IgD-negative memory B cell (primary cell): ENCODE data around the gene RRM2. TPM values are rescaled to one million over a fixed set of nuclear protein-coding genes. Genes with fewer than 3 reads are reported as not detected.
"Not testable (repeated sequence)": the region's sequence is repeated elsewhere in the genome, so short reads cannot be mapped to it uniquely, and the experiment has no call there.

Experiments used
- H3K27ac Mint-ChIP-seq, 3 donors: one replicate each; pipeline ENCODE4 v1.8.0; 2020 to 2022; ENCODE audit warnings: mild to moderate bottlenecking in 3 of 3, mixed read lengths in 3 of 3, moderate library complexity in 1 of 3
- H3K27me3 Mint-ChIP-seq: one replicate; pipeline ENCODE4 v1.8.0; 2021; ENCODE audit warnings: mixed read lengths
- H3K36me3 Mint-ChIP-seq: one replicate; pipeline ENCODE4 v1.8.0; 2020; ENCODE audit warnings: mild to moderate bottlenecking, mixed read lengths
- H3K4me1 Mint-ChIP-seq, 3 donors: one replicate each; pipeline ENCODE4 v1.8.0; 2020 to 2022; ENCODE audit warnings: mixed read lengths in 3 of 3, mild to moderate bottlenecking in 1 of 3
- H3K4me3 Mint-ChIP-seq, 4 donors: one replicate each; pipeline ENCODE4 v1.8.0; 2020 to 2022; ENCODE audit warnings: mild to moderate bottlenecking in 4 of 4, mixed read lengths in 4 of 4, moderate library complexity in 3 of 4
- H3K9me3 Mint-ChIP-seq, 3 donors: one replicate each; pipeline ENCODE4 v1.8.0; 2020 to 2021; ENCODE audit warnings: mixed read lengths in 3 of 3, mild to moderate bottlenecking in 1 of 3
- polyA plus RNA-seq: library from polyadenylated mRNA; unstranded; fragments of 300-500 nt; fragmentation: Illumina TruSeq; gene quantifications from one replicate; pipeline ENCODE4 v1.2.3, GENCODE V29; 2021

RRM2 gene
- polyA plus RNA-seq, 1 donor from 2014 or later: 1.0 TPM

DNA sequence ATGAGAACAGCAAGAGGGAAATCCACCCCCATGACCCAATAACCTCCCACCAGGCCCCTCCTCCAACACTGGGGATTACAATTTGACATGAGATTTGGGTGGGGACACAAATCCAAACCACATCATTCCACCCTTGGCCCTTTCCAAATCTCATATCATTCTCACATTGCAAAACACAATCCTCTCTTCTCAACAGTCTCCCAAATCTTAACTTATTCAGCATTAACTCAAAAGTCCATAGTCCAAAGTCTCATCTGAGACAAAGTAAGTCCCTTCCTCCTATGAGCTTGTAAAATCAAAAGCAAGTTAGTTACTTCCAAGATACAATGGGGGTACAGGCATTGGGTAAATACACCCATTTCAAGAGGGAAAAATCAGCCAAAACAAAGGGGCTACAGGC, 17.6 kb upstream of the RRM2 start:
- not testable (repeated sequence) for H3K36me3 Mint-ChIP-seq, H3K27me3 Mint-ChIP-seq, H3K4me1 Mint-ChIP-seq, H3K9me3 Mint-ChIP-seq, H3K4me3 Mint-ChIP-seq, H3K27ac Mint-ChIP-seq

DNA sequence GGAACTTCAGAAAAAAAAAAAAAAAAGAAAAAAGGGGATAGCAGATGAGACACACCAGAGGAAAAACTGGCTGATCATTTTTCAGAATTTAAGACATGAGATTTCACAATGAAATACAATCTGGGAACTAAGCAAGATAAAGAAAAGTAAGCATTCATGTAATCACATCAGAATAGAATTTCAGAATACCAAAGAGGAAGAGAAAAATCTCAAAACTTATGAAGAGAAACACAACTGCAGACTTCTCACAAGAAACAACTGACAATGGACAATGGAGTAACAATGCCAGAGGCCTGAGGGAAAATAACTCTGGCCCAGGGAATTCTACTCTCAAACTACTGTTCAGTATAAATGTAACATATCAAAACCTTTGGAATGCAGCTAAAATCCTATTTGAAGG, 13.2 kb upstream of the RRM2 start:
- H3K36me3 Mint-ChIP-seq: no peaks in the 10 kb centered on the region
- peaks cover 3 to 8% (median 6%) of the 10 kb centered on the region in 3 donors for H3K9me3 Mint-ChIP-seq
- no peaks in the 10 kb centered on the region for H3K4me1 Mint-ChIP-seq
- H3K4me3 Mint-ChIP-seq: no peak overlapping the region
- H3K27me3 Mint-ChIP-seq: peaks cover 5% of the 10 kb centered on the region
- no peak overlapping the region for H3K27ac Mint-ChIP-seq

DNA sequence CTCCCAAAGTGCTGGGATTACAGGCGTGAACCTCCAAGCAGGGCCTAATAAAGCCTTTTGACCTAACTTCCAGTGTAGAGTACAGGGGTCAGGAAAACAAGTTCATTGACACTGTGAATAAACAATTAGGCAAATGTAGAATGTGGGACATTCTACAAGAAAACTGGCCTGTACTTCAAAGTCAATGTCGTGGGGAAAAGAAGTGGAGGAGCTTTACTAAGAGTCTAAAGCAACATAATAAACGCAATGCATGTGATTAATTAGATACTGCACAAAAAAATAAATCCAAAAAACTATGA, 3.6 kb upstream of the RRM2 start:
- Mint-ChIP-seq H3K27ac (peak overlapping the region in 1 of 3 donors; percentile 4), H3K27me3 (peaks cover 8% of the 10 kb centered on the region), H3K4me3 (peak overlapping the region in 1 of 4 donors; percentile 94), H3K4me1 (peaks cover 19 to 24% (median 19%) of the 10 kb centered on the region in 3 donors), H3K9me3 (no peaks in the 10 kb centered on the region), H3K36me3 (peaks cover 1% of the 10 kb centered on the region)

DNA sequence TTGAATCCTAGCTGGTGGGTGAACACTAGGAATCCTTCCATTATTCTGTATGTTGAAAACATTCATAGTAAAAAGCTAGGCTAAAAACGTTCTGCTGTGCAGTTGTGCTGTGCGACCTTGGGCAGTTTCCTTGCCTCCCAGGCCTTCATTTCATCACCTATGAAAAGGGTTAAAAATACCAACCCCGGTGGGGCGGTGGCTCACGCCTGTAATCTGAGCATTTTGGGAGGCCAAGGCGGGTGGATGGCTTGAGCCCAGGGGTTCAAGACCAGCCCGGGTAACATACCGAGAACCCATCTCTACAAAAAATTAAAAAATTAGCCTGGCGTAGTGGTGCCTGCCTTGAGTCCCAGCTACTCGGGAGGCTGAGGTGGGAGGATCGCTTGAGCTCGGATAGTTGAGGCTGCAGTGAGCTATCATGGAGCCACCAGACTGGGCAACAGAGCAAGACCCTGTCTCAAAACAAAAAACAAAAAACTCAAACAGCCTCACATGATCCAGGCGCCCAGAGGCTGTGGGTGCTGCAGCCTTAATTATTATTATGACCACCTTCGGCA, 2.9 kb upstream of the RRM2 start:
- peak overlapping the region; percentile 93 to 100 (median 96) for H3K4me3 Mint-ChIP-seq
- peak overlapping the region in 1 of 3 donors; percentile 98 for H3K27ac Mint-ChIP-seq
- H3K36me3 Mint-ChIP-seq: peaks cover 1% of the 10 kb centered on the region
- peaks cover 19 to 28% (median 21%) of the 10 kb centered on the region in 3 donors for H3K4me1 Mint-ChIP-seq
- peaks cover 8% of the 10 kb centered on the region for H3K27me3 Mint-ChIP-seq
- no peaks in the 10 kb centered on the region for H3K9me3 Mint-ChIP-seq

DNA sequence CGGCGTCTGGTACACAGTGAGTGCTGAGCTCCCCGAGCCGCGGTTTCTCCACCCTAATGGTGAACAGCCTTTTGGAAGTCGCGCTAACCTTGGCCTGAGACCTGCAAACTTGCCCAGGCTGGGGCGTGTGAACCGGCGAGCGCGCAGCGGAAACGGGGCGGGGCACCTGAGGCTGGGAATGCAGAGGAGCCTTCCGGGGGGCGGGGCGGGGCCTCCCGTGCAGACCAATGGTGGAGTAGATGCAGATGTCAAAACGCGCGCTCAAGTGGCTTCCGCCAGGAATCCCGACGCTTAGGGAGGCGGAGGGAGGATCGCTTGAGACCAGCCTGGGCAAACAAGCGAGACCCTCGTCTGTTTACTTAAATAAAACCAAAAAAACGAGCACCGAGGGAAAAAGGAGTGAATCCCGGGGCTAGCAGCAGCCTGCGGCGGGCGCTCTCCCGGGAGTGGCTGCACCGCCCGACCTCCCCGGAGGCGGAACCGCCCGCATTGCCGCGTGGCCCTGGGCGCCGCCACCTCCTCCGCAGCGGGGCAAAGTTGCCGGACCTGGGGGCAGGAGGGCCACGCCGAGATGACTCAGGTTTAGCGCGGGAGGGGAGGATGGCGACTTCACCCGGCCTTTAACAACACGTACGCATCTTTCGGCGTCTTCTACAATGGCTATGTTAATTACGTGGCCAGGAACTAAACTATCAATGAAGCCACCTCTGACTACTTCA, 2.2 kb upstream of the RRM2 start:
- H3K4me1 Mint-ChIP-seq: peaks cover 19 to 29% (median 21%) of the 10 kb centered on the region in 3 donors
- H3K27ac Mint-ChIP-seq: peak overlapping the region; percentile 85 to 98 (median 94)
- H3K4me3 Mint-ChIP-seq: peak overlapping the region; percentile 93 to 100 (median 96)
- peaks cover 1% of the 10 kb centered on the region for H3K36me3 Mint-ChIP-seq
- peaks cover 8% of the 10 kb centered on the region for H3K27me3 Mint-ChIP-seq
- no peaks in the 10 kb centered on the region for H3K9me3 Mint-ChIP-seq

DNA sequence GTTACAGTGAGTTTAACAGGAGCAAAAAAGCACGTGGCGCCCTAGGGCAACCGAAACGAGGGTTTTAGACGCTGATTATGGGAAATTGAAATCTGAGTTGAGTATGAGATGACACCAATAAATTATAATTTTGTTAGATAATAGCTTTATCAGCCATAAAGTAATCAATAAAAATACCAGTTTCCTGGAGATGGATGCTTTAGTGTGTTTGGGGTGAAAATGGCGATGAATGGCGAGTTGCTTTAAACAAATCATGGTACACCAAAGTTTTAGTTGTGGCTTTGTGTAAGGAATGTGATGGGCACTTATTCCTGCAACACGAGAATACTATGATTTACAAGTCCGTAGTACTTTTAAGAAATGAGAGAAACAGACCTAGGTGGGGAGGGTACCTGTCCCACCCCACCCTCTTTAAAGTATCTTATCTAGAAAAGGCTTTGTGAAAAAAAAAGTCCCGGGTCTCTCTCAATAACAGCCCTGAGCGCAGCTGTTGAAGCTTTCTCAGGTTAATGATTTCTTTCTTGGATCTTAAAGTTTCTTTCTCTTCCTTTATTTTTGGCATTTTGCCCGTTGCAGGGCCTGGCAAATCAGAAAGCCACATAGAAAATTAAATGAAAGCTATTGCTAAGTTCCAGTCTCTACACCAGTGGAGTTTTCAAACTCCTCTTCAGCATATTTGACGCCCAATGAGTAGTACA, 1.5 kb upstream of the RRM2 start:
- Mint-ChIP-seq H3K9me3 (no peaks in the 10 kb centered on the region), H3K27me3 (peaks cover 8% of the 10 kb centered on the region), H3K36me3 (peaks cover 1% of the 10 kb centered on the region), H3K27ac (peak overlapping the region; percentile 85 to 98 (median 88)), H3K4me3 (peak overlapping the region; percentile 93 to 100 (median 96)), H3K4me1 (peaks cover 21 to 29% (median 21%) of the 10 kb centered on the region in 3 donors)

DNA sequence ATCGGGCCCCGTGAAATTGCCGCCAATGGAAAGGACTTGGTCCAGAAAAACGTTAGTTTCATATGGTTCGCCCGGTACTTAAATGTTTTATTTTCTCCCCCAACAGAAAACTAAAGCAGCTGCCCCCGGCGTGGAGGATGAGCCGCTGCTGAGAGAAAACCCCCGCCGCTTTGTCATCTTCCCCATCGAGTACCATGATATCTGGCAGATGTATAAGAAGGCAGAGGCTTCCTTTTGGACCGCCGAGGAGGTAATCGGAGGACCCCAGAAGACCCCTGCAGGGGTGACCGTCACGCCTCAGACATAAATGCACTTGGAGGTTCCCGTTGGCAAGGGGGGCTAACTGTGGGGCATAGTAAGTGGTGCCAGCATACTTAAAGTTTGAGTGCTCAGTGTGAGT, 742 bp downstream of the RRM2 start:
- H3K9me3 Mint-ChIP-seq: no peaks in the 10 kb centered on the region
- H3K27ac Mint-ChIP-seq: peak overlapping the region; percentile 56 to 90 (median 64)
- peak overlapping the region; percentile 74 to 89 (median 80) for H3K4me3 Mint-ChIP-seq
- H3K36me3 Mint-ChIP-seq: peaks cover 1% of the 10 kb centered on the region
- peaks cover 19 to 29% (median 21%) of the 10 kb centered on the region in 3 donors for H3K4me1 Mint-ChIP-seq
- peaks cover 8% of the 10 kb centered on the region for H3K27me3 Mint-ChIP-seq

DNA sequence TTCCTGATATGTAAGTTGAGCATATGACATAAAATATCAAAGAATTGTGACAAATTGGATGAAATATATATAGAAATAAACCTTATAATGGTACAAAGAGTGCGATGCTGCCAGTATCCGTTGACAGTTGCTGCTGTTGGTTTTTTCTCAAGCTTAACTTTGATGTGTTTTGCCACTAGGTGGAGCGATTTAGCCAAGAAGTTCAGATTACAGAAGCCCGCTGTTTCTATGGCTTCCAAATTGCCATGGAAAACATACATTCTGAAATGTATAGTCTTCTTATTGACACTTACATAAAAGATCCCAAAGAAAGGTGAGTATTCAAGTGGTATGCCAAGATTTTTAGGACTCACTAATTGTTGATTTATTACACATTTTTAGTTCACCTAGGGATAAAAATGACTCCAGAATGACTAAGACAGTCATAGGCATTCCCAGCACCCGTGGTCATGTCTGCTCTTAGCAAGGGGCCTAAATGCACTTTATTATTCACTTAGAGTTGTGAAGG, 2.1 kb downstream of the RRM2 start:
- Mint-ChIP-seq H3K27ac (peak overlapping the region in 2 of 3 donors; percentile 43 to 71), H3K4me1 (peaks cover 19 to 29% (median 22%) of the 10 kb centered on the region in 3 donors), H3K27me3 (peaks cover 8% of the 10 kb centered on the region), H3K9me3 (no peaks in the 10 kb centered on the region), H3K36me3 (peaks cover 1% of the 10 kb centered on the region), H3K4me3 (peak overlapping the region in 3 of 4 donors; percentile 10 to 41 (median 30))

DNA sequence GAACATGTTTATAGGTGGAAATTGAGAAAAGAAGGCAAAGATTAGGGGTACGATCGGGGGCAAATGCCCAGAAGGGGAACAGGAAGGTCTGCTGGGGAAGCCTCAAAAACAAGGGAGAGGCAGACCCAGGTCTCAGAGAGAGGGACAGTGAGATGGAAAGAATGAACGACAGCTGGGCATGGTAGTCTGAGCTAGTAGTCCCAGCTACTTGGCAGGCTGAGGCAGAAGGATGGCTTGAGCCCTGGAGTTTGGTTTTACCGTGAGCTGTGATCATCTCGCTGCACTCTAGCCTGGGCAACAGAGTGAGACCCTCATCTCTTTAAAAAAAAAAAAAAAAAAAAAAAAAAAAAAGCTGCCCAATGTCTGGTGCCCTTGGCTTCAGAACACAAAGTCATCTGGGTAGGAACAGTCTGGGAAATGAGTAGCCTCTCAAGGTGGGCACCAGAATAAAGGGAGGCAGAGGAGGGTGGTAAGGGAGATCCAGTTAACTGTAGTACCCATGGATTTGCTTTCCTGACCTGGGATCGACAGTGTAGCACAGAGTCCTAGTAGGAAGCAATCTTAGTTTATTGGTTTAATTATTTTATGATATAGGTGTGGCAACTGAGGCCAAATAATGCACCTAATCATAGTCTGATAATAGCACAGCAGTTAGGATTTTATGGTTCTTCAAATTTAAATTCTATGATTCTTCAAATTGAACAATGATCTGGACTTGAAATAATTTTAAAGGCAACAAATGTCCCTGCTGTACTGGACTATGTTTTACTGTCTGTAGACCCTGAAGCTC, 3.5 kb downstream of the RRM2 start:
- Mint-ChIP-seq H3K4me3 (no peak overlapping the region), H3K9me3 (no peaks in the 10 kb centered on the region), H3K27me3 (peaks cover 8% of the 10 kb centered on the region), H3K36me3 (peaks cover 1% of the 10 kb centered on the region), H3K4me1 (peaks cover 15 to 17% (median 15%) of the 10 kb centered on the region in 3 donors), H3K27ac (no peak overlapping the region)

DNA sequence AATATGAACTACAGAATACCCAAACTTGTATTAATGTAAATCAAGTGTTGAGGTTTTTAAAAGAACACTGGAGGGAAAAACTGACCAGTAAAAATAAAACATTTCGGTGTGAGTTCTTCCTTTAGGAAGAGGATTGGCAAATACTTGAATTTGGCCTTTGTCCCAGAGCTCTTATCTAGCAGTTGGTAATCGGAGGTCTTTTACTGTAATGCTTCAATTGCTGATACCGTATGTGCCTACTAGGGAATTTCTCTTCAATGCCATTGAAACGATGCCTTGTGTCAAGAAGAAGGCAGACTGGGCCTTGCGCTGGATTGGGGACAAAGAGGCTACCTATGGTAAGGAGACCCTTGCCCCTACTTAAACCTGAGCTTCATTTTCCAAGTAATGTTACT, 4.1 kb downstream of the RRM2 start:
- no peak overlapping the region for H3K4me3 Mint-ChIP-seq
- H3K27ac Mint-ChIP-seq: peak overlapping the region in 1 of 3 donors; percentile 6
- H3K36me3 Mint-ChIP-seq: peaks cover 1% of the 10 kb centered on the region
- H3K27me3 Mint-ChIP-seq: peaks cover 8% of the 10 kb centered on the region
- H3K4me1 Mint-ChIP-seq: peaks cover 12 to 15% (median 12%) of the 10 kb centered on the region in 3 donors
- H3K9me3 Mint-ChIP-seq: no peaks in the 10 kb centered on the region

DNA sequence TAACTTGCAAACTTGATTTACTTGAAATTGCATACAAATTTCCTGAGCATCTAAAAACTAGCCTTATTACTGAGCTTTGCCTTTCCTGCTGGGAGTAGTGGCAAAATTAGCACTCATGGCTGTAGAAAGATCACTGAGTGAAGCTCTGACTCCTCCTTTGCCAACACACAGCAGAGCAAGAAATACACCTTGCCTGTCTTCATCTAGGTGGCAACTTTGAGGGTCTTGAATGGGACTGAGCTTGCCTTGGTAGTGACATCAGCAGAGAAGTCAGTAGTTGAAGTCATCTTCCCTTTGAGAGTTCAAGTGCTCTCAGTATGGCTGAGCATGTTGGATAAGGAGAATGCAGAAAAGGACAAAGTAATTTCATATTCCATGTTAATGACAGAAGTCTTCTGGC, 5.9 kb downstream of the RRM2 start:
- Mint-ChIP-seq H3K4me3 (no peak overlapping the region), H3K27me3 (peaks cover 5% of the 10 kb centered on the region), H3K27ac (no peak overlapping the region), H3K4me1 (peaks cover 7 to 10% (median 9%) of the 10 kb centered on the region in 3 donors), H3K36me3 (no peaks in the 10 kb centered on the region), H3K9me3 (no peaks in the 10 kb centered on the region)

DNA sequence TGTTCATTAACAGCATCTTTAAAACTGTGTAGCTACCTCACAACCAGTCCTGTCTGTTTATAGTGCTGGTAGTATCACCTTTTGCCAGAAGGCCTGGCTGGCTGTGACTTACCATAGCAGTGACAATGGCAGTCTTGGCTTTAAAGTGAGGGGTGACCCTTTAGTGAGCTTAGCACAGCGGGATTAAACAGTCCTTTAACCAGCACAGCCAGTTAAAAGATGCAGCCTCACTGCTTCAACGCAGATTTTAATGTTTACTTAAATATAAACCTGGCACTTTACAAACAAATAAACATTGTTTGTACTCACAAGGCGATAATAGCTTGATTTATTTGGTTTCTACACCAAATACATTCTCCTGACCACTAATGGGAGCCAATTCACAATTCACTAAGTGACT, 7.0 kb downstream of the RRM2 start:
- Mint-ChIP-seq H3K4me3 (peak overlapping the region in 1 of 4 donors; percentile 56), H3K36me3 (no peaks in the 10 kb centered on the region), H3K9me3 (no peaks in the 10 kb centered on the region), H3K27ac (no peak overlapping the region), H3K27me3 (no peaks in the 10 kb centered on the region), H3K4me1 (peaks cover 2 to 5% (median 3%) of the 10 kb centered on the region in 3 donors)

DNA sequence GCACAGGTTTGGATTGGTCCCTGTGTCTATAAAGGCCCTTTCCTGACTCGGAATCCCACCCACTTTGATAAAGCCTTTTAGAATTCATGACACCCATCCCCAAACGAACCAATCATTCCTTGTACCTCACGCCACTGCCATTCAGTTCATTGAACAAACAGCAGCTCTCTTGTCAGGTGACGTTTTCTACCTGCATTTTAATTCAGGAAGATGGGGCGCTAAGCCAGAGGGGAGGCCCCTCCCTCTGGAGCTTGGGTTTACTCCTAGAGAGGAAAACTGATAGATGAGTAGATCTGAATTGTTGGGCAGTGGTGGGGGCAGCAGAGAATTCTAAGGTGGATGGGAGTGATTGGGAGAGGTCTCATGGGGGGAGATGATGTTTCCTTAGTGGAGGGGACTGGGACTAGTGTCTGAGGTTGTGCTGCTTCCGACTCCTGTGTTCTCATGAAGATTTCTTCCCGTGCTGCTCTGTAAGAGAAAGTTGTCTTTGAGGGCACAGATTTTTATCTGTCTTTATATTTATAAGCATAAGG, 9.6 kb downstream of the RRM2 start:
- Mint-ChIP-seq H3K27ac (no peak overlapping the region), H3K4me1 (peaks cover 0 to 6% (median 0%) of the 10 kb centered on the region in 3 donors), H3K36me3 (no peaks in the 10 kb centered on the region), H3K9me3 (no peaks in the 10 kb centered on the region), H3K4me3 (no peak overlapping the region), H3K27me3 (no peaks in the 10 kb centered on the region)

DNA sequence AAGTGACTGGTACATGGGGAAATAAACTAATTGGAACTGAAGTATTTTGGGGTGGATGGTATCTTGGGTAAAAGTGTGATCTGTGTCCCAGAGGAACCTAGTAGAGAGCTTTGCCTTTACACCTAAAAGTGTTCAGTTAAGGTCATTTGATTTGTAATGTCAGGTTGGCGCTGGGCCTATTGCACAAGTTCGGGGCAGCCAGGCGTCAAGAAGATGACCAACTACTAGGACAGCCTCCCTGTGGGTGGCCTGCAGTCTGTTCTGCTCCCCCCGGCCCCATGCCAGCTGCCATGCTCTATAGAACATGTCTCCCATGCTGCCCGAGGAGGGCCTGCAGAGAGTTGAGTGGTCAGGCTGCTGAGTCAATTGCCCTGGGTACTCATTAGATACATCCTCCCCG, 10.1 kb downstream of the RRM2 start:
- Mint-ChIP-seq H3K4me1 (peaks cover 0 to 6% (median 0%) of the 10 kb centered on the region in 3 donors), H3K4me3 (no peak overlapping the region), H3K27ac (no peak overlapping the region), H3K36me3 (no peaks in the 10 kb centered on the region), H3K9me3 (no peaks in the 10 kb centered on the region), H3K27me3 (no peaks in the 10 kb centered on the region)
